ENCODE results near the gene APOBEC4. TPM values are rescaled to one million over a fixed set of nuclear protein-coding genes. Genes with fewer than 3 reads are reported as not detected.

APOBEC4 gene
- polyA plus RNA-seq, 1 experiment = not detected

DNA sequence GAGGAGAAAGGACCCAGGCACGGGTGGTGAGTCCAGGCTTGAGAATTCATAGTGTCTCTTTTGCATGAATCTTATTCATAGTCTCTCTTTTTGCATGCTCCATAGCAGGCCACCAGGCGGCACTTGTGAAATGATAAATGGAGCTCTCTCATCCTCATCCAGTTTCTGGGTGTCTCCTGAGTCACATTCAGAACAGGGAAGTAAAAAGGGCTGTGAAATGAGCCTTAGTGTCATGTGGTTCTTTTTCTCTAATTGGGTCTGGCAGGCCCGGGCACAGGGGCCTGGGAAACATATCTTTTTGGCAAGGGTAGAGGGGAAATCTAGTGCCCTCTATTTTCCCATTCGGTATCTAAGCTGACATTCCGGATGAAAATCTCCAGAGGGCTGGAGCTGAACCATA, 43.8 kb downstream of the APOBEC4 start:
- DNase-seq (ENCODE audit: low read depth) = no peak
- Histone ChIP-seq H3K36me3 (ENCODE audit: control insufficient read depth, insufficient read depth, low read length) (no peaks in the 10 kb centered on the region), H3K4me3 (ENCODE audit: low read depth, low read length) (no peak overlapping the region), H3K27me3 (ENCODE audit: control insufficient read depth, insufficient read depth, low read length) (no peaks in the 10 kb centered on the region)
- ChIA-PET POLR2A (no interaction called here), CTCF (interaction anchor here (0.7 to 3.4 kb wide), 8 partner anchors 9 to 538 kb away, joined by 3 to 10 read pairs (median 4); no protein-coding TSS in a partner anchor)
- peak; percentile 66 for TF ChIP-seq CTCF (IDR thresholded peaks at IDR 0.05; ENCODE audit: insufficient read depth, low read depth, low read length)

DNA sequence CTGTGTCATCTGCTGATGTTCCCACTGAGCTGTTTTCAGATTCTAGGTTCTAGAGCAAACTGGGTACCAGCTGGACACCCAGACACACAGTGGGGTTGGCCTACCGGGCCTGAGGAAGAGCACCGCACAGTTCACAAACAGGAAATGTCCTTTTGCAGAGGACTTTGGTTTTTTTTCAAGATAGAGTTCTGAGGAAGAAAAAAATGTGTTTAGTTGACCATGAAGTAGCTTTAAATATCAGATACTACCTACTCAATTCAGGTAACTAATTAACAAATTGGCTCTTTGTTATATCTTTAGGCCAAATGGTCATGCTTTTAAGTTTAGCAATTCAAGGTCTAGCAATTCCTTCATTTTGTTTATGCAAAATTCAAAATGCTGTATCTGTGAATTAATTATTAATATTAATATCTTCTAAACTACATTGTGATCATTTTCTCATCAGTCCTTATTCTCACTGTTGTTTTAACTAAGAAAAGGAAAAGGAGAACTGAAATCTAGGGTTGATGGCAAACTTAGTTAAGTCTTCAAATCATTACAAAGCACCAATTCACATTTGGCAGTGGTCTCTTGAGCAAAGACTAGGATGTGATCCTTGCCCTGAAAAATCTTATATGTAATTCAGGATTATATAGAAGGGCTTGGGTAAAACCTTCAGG, 45.7 kb downstream of the APOBEC4 start:
- no peak overlapping the region for H3K4me3 ChIP-seq (ENCODE audit: low read depth, low read length)
- H3K36me3 ChIP-seq (ENCODE audit: control insufficient read depth, insufficient read depth, low read length) = no peaks in the 10 kb centered on the region
- no peak for DNase-seq (ENCODE audit: low read depth)
- no peaks in the 10 kb centered on the region for H3K27me3 ChIP-seq (ENCODE audit: control insufficient read depth, insufficient read depth, low read length)
- no peak for TF ChIP-seq CTCF (IDR thresholded peaks at IDR 0.05; ENCODE audit: insufficient read depth, low read depth, low read length)
- ChIA-PET CTCF (interaction anchor here (3.4 kb wide), 1 partner anchor 78 kb away, joined by 10 read pairs; no protein-coding TSS in a partner anchor), POLR2A (no interaction called here)

- no peak for TF ChIP-seq CTCF (IDR thresholded peaks at IDR 0.05; ENCODE audit: insufficient read depth, low read depth, low read length)
- Histone ChIP-seq H3K36me3 (ENCODE audit: control insufficient read depth, insufficient read depth, low read length) (no peaks in the 10 kb centered on the region), H3K27me3 (ENCODE audit: control insufficient read depth, insufficient read depth, low read length) (no peaks in the 10 kb centered on the region), H3K4me3 (ENCODE audit: low read depth, low read length) (no peak overlapping the region)
- CTCF ChIA-PET = no interaction called here
- DNase-seq (ENCODE audit: low read depth) = no peak
- POLR2A ChIA-PET = no interaction called here
Observed at GRCh38 chr1:183605904-183606303, 47.2 kb downstream of the APOBEC4 start.

DNA sequence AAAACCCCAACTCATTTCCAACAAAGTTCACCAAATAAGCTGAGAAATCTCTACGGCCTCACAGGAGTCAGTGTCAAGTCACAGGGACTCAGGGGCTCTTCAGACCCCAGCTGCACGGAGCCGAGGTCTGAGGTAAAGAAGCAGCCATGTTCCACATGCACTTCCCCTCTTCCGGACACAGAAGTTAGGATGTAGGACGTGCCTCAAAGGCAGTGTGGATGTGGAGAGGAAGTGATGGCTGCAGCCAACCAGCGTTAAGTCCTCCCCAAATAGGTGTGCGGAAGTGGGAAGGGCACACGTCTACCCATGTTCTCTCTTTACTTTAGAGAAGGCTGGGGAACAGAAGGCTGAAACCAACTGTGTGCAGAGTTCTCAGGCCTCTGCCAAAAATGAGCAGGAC, 48.3 kb downstream of the APOBEC4 start:
- no peak for TF ChIP-seq CTCF (IDR thresholded peaks at IDR 0.05; ENCODE audit: insufficient read depth, low read depth, low read length)
- CTCF ChIA-PET = interaction anchor here (1.2 to 1.6 kb wide), 2 partner anchors 11 to 24 kb away, joined by 3 to 4 read pairs; no protein-coding TSS in a partner anchor
- POLR2A ChIA-PET = no interaction called here

GRCh38 chr1:183604038-183604808, 48.9 kb downstream of the APOBEC4 start:
- Histone ChIP-seq H3K27me3 (ENCODE audit: control insufficient read depth, insufficient read depth, low read length) (no peaks in the 10 kb centered on the region), H3K4me3 (ENCODE audit: low read depth, low read length) (no peak overlapping the region), H3K36me3 (ENCODE audit: control insufficient read depth, insufficient read depth, low read length) (no peaks in the 10 kb centered on the region)
- ChIA-PET POLR2A (no interaction called here), CTCF (interaction anchor here (1.2 to 1.6 kb wide), 3 partner anchors 10 to 28 kb away, joined by 3 to 4 read pairs (median 3); no protein-coding TSS in a partner anchor)
- DNase-seq (ENCODE audit: low read depth) = peak; percentile 81
- TF ChIP-seq CTCF (IDR thresholded peaks at IDR 0.05; ENCODE audit: insufficient read depth, low read depth, low read length) = no peak

More for the DNA sequence above, 48.3 kb downstream of the APOBEC4 start:
- no peak for DNase-seq (ENCODE audit: low read depth)
- no peak overlapping the region for H3K4me3 ChIP-seq (ENCODE audit: low read depth, low read length)
- no peaks in the 10 kb centered on the region for H3K27me3 ChIP-seq (ENCODE audit: control insufficient read depth, insufficient read depth, low read length)
- H3K36me3 ChIP-seq (ENCODE audit: control insufficient read depth, insufficient read depth, low read length) = no peaks in the 10 kb centered on the region
